Panc1 (cell line): Measurements from ENCODE around the gene RPL13. TPM values are rescaled to one million over a fixed set of nuclear protein-coding genes. Genes with fewer than 3 reads are reported as not detected.

Source experiments
- ATAC-seq: fragments of 200-7000 bp; cut with Tn5 transposase; 2 replicates; pipeline ENCODE4 v1.9.1; 2020; ENCODE audit warnings: mild to moderate bottlenecking, moderate library complexity
- BruUV-seq: library from RNA; stranded (reverse); fragments of 400-500 nt; replicated peaks from 2 replicates; lab custom pipeline; 2021; lab: Mats Ljungman, UMichigan
- CTCF ChIA-PET: fragments of 300-600 bp; sonication (Branson Sonifier 250); formaldehyde crosslinking; loops from one replicate; lab custom pipeline; 2022; ENCODE audit warnings: antibody characterized with exemption; lab: Charles Lee
- POLR2A ChIA-PET: fragments of 300-600 bp; sonication (Branson Sonifier 250); formaldehyde crosslinking; loops from one replicate; lab custom pipeline; 2022; ENCODE audit warnings: antibody characterized with exemption; lab: Charles Lee
- DNase-seq: peaks from one replicate; pipeline ENCODE4 v3.0.0-alpha.2; 2010; ENCODE audit warnings: low read depth, low spot score
- H3K27ac ChIP-seq: 2 replicates; pipeline ENCODE4 v1.5.1; 2011; ENCODE audit warnings: mild to moderate bottlenecking, low read length, inconsistent platforms
- H3K27me3 ChIP-seq: fragments of 200-500 bp; sonication (Bioruptor generic); 2 replicates; pipeline ENCODE4 v1.6.0; 2014; ENCODE audit warnings: low read length, inconsistent platforms; ENCODE audit not compliant: control insufficient read depth, insufficient read depth
- H3K36me3 ChIP-seq: fragments of 200-500 bp; sonication (Bioruptor generic); 2 replicates; pipeline ENCODE4 v1.5.1; 2014; ENCODE audit warnings: inconsistent platforms, mild to moderate bottlenecking, low read length, moderate library complexity; ENCODE audit not compliant: control insufficient read depth, insufficient read depth
- H3K4me1 ChIP-seq: 2 replicates; pipeline ENCODE4 v1.5.1; 2011; ENCODE audit warnings: inconsistent platforms, mild to moderate bottlenecking, low read length, moderate library complexity; ENCODE audit not compliant: control insufficient read depth, insufficient read depth
- H3K4me3 ChIP-seq, 2 experiments: 2 replicates each; pipeline ENCODE4 v1.5.1; 2011 to 2012; ENCODE audit warnings: low read depth in 2 of 2, low read length in 2 of 2, mild to moderate bottlenecking in 2 of 2, inconsistent platforms in 1 of 2, moderate library complexity in 1 of 2
- H3K9me3 ChIP-seq: fragments of 200-500 bp; sonication (Bioruptor generic); 2 replicates; pipeline ENCODE4 v1.5.1; 2014; ENCODE audit warnings: low read depth, mild to moderate bottlenecking, inconsistent platforms, low read length, moderate library complexity; ENCODE audit not compliant: control insufficient read depth, insufficient read depth
- CTCF ChIP-seq: fragments of 450-650 bp; IDR thresholded peaks from 2 replicates; pipeline ENCODE4 v1.5.1; 2017; ENCODE audit warnings: mild to moderate bottlenecking
- POLR2AphosphoS5 ChIP-seq: IDR thresholded peaks from 2 replicates; pipeline ENCODE4 v1.6.1; 2012; ENCODE audit warnings: mild to moderate bottlenecking, low read depth, low read length, moderate library complexity
- SIN3A ChIP-seq: IDR thresholded peaks from 2 replicates; pipeline ENCODE4 v1.6.1; 2012; ENCODE audit warnings: low read depth, mild to moderate bottlenecking, low read length, moderate library complexity, borderline replicate concordance; ENCODE audit not compliant: insufficient read depth
- TCF7L2 ChIP-seq: IDR thresholded peaks from 2 replicates; pipeline ENCODE4 v1.6.1; 2011; ENCODE audit warnings: mild to moderate bottlenecking, low read depth, low read length, inconsistent platforms
- in situ Hi-C: cut with HindIII; loops from 2 replicates; pipeline ENCODE4 v1.10.0; 2016; ENCODE audit warnings: low sequenced_read_pairs, low pct_unique_long_range_greater_than_20kb
- intact Hi-C: fragments of 100-400 bp; cut with micrococcal nuclease; formaldehyde crosslinking; loops from one replicate; pipeline ENCODE4 v1.10.0; 2022; ENCODE audit not compliant: unreplicated experiment
- total RNA-seq: library from RNA; stranded (reverse); gene quantifications from one replicate; pipeline ENCODE4 v1.2.1, GENCODE V29; 2021; ENCODE audit not compliant: unreplicated experiment
- TF ChIP-seq, protein P1 (sequence below), 2 experiments: IDR thresholded peaks; 2 replicates each; pipeline ENCODE4 v1.6.1; 2011 to 2012; ENCODE audit warnings: low read depth in 2 of 2, control low read depth in 1 of 2, low read length in 1 of 2, mild to moderate bottlenecking in 1 of 2, moderate library complexity in 1 of 2; ENCODE audit not compliant: insufficient read depth in 1 of 2

RPL13 gene
- total RNA-seq, 1 experiment from 2014 or later, result 965 TPM

DNA sequence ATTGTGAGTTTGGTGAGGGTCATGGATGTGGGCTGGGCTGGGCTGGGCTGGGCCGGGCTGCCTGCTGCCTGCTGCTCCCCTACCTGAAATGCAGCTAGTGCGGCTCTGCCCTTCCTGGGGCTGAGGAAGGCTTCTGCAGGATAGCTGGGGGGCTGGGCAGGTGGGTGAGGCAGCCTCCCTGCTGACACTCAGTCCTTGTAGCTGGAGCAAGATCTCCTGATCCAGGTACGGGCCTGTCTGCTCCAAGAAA lies 4.7 kb downstream of the RPL13 start:
- Histone ChIP-seq H3K27me3 (no peaks in the 10 kb centered on the region), H3K4me3 (peak overlapping the region; percentile 26 to 45; a peak in 3 of 4 replicates), H3K27ac (peak overlapping the region; percentile 65; the same call in 1 of the 2 replicates), H3K9me3 (no peaks in the 10 kb centered on the region), H3K4me1 (peaks cover 26% of the 10 kb centered on the region), H3K36me3 (peaks cover 23% of the 10 kb centered on the region; the same call in 1 of the 2 replicates)
- no peak for DNase-seq
- ChIA-PET POLR2A (interaction anchor here (0.5 kb wide), 1 partner anchor 458 kb away, joined by 4 read pairs; no protein-coding TSS in a partner anchor), CTCF (interaction anchor here (0.6 kb wide), 1 partner anchor 325 kb away, joined by 3 read pairs; no protein-coding TSS in a partner anchor)
- intact Hi-C loops, result no loop called here
- peak; percentile 61 for ATAC-seq
- no TSS peak for BruUV-seq
- no peak for TF ChIP-seq TCF7L2
- in situ Hi-C loops, result no loop called here

GRCh38 chr16:89565506-89566372 lies 5.3 kb downstream of the RPL13 start:
- H3K27ac ChIP-seq, result peak overlapping the region; percentile 65

More at GRCh38 chr16:89565506-89566372, 5.3 kb downstream of the RPL13 start:
- POLR2A ChIA-PET, result interaction anchor here (0.5 to 0.7 kb wide), 2 partner anchors 99 to 458 kb away, joined by 4 read pairs; no protein-coding TSS in a partner anchor
- ATAC-seq, result peak; percentile 52
- CTCF ChIA-PET, result interaction anchor here (0.6 kb wide), 1 partner anchor 325 kb away, joined by 3 read pairs; no protein-coding TSS in a partner anchor
- in situ Hi-C loops, result no loop called here
- no peaks in the 10 kb centered on the region for H3K9me3 ChIP-seq
- peaks cover 26% of the 10 kb centered on the region for H3K4me1 ChIP-seq
- H3K4me3 ChIP-seq, result peak overlapping the region; percentile 26 to 45
- no TSS peak for BruUV-seq
- DNase-seq, result no peak
- no peaks in the 10 kb centered on the region for H3K27me3 ChIP-seq
- peaks cover 20% of the 10 kb centered on the region; the same call in 1 of the 2 replicates for H3K36me3 ChIP-seq
- intact Hi-C loops, result no loop called here
- TF ChIP-seq TCF7L2, result no peak
- peak; percentile 83 for TF ChIP-seq CTCF
- TF ChIP-seq, protein P1, sequence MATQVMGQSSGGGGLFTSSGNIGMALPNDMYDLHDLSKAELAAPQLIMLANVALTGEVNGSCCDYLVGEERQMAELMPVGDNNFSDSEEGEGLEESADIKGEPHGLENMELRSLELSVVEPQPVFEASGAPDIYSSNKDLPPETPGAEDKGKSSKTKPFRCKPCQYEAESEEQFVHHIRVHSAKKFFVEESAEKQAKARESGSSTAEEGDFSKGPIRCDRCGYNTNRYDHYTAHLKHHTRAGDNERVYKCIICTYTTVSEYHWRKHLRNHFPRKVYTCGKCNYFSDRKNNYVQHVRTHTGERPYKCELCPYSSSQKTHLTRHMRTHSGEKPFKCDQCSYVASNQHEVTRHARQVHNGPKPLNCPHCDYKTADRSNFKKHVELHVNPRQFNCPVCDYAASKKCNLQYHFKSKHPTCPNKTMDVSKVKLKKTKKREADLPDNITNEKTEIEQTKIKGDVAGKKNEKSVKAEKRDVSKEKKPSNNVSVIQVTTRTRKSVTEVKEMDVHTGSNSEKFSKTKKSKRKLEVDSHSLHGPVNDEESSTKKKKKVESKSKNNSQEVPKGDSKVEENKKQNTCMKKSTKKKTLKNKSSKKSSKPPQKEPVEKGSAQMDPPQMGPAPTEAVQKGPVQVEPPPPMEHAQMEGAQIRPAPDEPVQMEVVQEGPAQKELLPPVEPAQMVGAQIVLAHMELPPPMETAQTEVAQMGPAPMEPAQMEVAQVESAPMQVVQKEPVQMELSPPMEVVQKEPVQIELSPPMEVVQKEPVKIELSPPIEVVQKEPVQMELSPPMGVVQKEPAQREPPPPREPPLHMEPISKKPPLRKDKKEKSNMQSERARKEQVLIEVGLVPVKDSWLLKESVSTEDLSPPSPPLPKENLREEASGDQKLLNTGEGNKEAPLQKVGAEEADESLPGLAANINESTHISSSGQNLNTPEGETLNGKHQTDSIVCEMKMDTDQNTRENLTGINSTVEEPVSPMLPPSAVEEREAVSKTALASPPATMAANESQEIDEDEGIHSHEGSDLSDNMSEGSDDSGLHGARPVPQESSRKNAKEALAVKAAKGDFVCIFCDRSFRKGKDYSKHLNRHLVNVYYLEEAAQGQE (IDR thresholded peaks at IDR 0.05; ENCODE audit: insufficient read depth in 1 of 2, low read depth in 2 of 2, low read length in 1 of 2), result no peak
- TF ChIP-seq POLR2AphosphoS5, result peak; percentile 48; the same call in 1 of the 2 replicates
- TF ChIP-seq SIN3A, result no peak; the same call in 1 of the 2 replicates
